Measurements from ENCODE around the gene PHACTR1.
A peak's percentile ranks its signal among the peaks of the same experiment; 100 is the strongest.

DNA sequence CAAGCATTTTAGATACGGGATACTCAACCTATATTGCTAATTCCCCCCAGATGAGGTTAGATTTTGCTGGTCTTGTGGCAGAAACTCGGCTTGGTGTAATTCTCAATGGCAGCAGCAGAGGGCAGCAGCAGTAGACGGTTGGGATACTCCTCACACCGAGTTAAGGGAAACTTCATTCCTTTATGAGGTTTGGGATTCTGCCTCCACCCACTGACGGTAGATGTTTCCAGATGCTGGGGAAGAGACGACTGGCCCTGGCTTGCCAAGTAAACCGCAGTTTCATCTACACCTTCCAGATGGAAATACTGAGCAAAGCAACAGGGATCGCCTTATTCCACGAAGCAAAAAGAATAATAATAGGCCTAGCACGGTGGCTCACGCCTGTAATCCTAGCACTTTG is 620.0 kb downstream of the PHACTR1 start:
- TF ChIP-seq, protein P1, sequence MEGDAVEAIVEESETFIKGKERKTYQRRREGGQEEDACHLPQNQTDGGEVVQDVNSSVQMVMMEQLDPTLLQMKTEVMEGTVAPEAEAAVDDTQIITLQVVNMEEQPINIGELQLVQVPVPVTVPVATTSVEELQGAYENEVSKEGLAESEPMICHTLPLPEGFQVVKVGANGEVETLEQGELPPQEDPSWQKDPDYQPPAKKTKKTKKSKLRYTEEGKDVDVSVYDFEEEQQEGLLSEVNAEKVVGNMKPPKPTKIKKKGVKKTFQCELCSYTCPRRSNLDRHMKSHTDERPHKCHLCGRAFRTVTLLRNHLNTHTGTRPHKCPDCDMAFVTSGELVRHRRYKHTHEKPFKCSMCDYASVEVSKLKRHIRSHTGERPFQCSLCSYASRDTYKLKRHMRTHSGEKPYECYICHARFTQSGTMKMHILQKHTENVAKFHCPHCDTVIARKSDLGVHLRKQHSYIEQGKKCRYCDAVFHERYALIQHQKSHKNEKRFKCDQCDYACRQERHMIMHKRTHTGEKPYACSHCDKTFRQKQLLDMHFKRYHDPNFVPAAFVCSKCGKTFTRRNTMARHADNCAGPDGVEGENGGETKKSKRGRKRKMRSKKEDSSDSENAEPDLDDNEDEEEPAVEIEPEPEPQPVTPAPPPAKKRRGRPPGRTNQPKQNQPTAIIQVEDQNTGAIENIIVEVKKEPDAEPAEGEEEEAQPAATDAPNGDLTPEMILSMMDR (IDR thresholded peaks at IDR 0.05; ENCODE audit: low read depth, low read length), result peak; percentile 70
- TF ChIP-seq EZH2phosphoT487 (IDR thresholded peaks at IDR 0.05; ENCODE audit: low read depth), result no peak

All from OCI-LY3 (cell line).